Medulla oblongata (tissue), 1 donor: Measurements from ENCODE around the gene RNF40.
A peak's percentile ranks its signal among the peaks of the same experiment; 100 is the strongest.
"Not testable (repeated sequence)": the region's sequence is repeated elsewhere in the genome, so short reads cannot be mapped to it uniquely, and the experiment has no call there.

Experiments used
- DNase-seq: peaks from one replicate; pipeline ENCODE4 v3.0.0-alpha.2; 2015; ENCODE audit errors: extremely low spot score

The RNF40 gene

GRCh38 chr16:30782486-30783279 lies 20.6 kb downstream of the RNF40 start:
- DNase-seq: no peak

GRCh38 chr16:30783280-30784109 lies 21.4 kb downstream of the RNF40 start:
- no peak for DNase-seq

GRCh38 chr16:30784215-30784614 lies 22.1 kb downstream of the RNF40 start:
- DNase-seq: no peak

GRCh38 chr16:30785126-30786106 lies 23.3 kb downstream of the RNF40 start:
- no peak for DNase-seq

GRCh38 chr16:30786115-30786935 lies 24.2 kb downstream of the RNF40 start:
- DNase-seq: no peak

GRCh38 chr16:30786936-30787612 lies 25.0 kb downstream of the RNF40 start, which contains the start of gene ZNF629:
ZNF629 (minus strand) TSS chr16:30787205; CDS start chr16:30784482, 2,723 bp downstream.
- peak; percentile 87 for DNase-seq

GRCh38 chr16:30787613-30788378 lies 25.7 kb downstream of the RNF40 start:
- DNase-seq: peak; percentile 36

GRCh38 chr16:30793508-30794069 lies 31.5 kb downstream of the RNF40 start:
- DNase-seq: no peak

GRCh38 chr16:30794634-30795033 lies 32.5 kb downstream of the RNF40 start:
- no peak for DNase-seq

- DNase-seq: no peak
These were observed 35.7 kb downstream of the RNF40 start for GRCh38 chr16:30797670-30798309.

GRCh38 chr16:30802936-30803335 lies 40.8 kb downstream of the RNF40 start:
- DNase-seq: no peak

GRCh38 chr16:30805056-30805369 lies 42.9 kb downstream of the RNF40 start:
- no peak for DNase-seq

GRCh38 chr16:30805370-30806169 lies 43.4 kb downstream of the RNF40 start:
- DNase-seq: peak; percentile 89

GRCh38 chr16:30808146-30808545 lies 46.0 kb downstream of the RNF40 start:
- DNase-seq: no peak

GRCh38 chr16:30808890-30809426 lies 46.8 kb downstream of the RNF40 start:
- not testable (repeated sequence) for DNase-seq

- not testable (repeated sequence) for DNase-seq
These were observed 47.6 kb downstream of the RNF40 start for GRCh38 chr16:30809675-30810074.

GRCh38 chr16:30813821-30814189 lies 51.7 kb downstream of the RNF40 start:
- no peak for DNase-seq

- DNase-seq: no peak
These were observed 54.6 kb downstream of the RNF40 start for GRCh38 chr16:30816769-30817168.
